Lower lobe of right lung (tissue), 2 donors: ENCODE data around the gene ZFHX3. TPM values are rescaled to one million over a fixed set of nuclear protein-coding genes. Genes with fewer than 3 reads are reported as not detected.
A peak's percentile ranks its signal among the peaks of the same experiment; 100 is the strongest.

Experiments used
- ATAC-seq, 2 donors: fragments of 200-7000 bp; cut with Tn5 transposase; one replicate each; pipeline ENCODE4 v1.9.1; 2020 to 2022; ENCODE audit warnings: mild to moderate bottlenecking in 2 of 2, moderate library complexity in 2 of 2
- DNase-seq: peaks from one replicate; pipeline ENCODE4 v3.0.0-alpha.2; 2020
- H3K27ac ChIP-seq: fragments of 200-600 bp; one replicate; pipeline ENCODE4 v1.8.0; 2022
- H3K27me3 ChIP-seq: fragments of 200-600 bp; one replicate; pipeline ENCODE4 v1.8.0; 2022; ENCODE audit warnings: low read depth
- H3K36me3 ChIP-seq: fragments of 200-600 bp; one replicate; pipeline ENCODE4 v1.8.0; 2022; ENCODE audit warnings: mild to moderate bottlenecking
- H3K4me1 ChIP-seq: fragments of 200-600 bp; one replicate; pipeline ENCODE4 v1.8.0; 2022
- H3K4me3 ChIP-seq: fragments of 200-600 bp; one replicate; pipeline ENCODE4 v1.8.0; 2022; ENCODE audit warnings: mild to moderate bottlenecking
- H3K9me3 ChIP-seq: fragments of 200-600 bp; one replicate; pipeline ENCODE4 v1.8.0; 2022
- intact Hi-C: fragments of 100-400 bp; cut with DNase I; formaldehyde crosslinking; loops from one replicate; pipeline ENCODE4 v1.11.0; 2022
- total RNA-seq: library from RNA; stranded (reverse); fragmentation: NEBNext Ultra II Directional; extraction: Animal tissue kit (Norgen Biotek cat#: 25700); gene quantifications from one replicate; pipeline ENCODE4 v1.2.1, GENCODE V29; 2021
- TF ChIP-seq, protein P1 (sequence below): fragments of 200-600 bp; IDR thresholded peaks from one replicate; pipeline ENCODE4 v1.8.0; 2022; ENCODE audit warnings: antibody characterized with exemption, mild to moderate bottlenecking
- donor health status: DM: no; HTN: yes; CAD: no; lungs with severe emphysema.

The ZFHX3 gene
- total RNA-seq, 1 donor from 2014 or later: 29.3 TPM

DNA sequence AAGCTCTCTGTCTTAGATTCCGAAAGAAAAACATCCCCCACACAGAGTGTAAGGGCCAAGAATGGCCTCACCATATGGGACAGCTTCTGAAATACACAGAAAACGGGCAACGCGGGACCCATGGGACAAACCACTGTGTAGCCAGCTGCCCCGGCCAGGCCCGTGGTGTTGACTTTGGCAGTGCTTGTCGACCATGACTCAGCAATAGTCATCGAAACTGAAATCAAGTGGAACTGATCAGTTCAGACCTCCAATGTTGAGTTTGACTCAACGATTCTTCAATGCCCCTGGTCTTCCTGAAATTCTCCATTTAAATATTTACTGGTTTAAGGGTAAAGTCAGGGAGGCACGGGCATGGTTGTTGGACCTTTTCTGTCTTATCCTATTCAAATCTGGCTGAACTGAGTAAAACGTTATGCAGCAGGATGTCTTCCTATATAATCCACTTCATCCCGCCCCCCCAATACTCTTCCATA lies 27.5 kb downstream of the ZFHX3 start:
- Histone ChIP-seq H3K9me3 (no peaks in the 10 kb centered on the region), H3K4me1 (peaks cover 50% of the 10 kb centered on the region), H3K4me3 (no peak overlapping the region), H3K36me3 (no peaks in the 10 kb centered on the region), H3K27ac (no peak overlapping the region), H3K27me3 (no peaks in the 10 kb centered on the region)
- no peak for ATAC-seq
- intact Hi-C loops: no loop called here
- DNase-seq: no peak
- TF ChIP-seq, protein P1, sequence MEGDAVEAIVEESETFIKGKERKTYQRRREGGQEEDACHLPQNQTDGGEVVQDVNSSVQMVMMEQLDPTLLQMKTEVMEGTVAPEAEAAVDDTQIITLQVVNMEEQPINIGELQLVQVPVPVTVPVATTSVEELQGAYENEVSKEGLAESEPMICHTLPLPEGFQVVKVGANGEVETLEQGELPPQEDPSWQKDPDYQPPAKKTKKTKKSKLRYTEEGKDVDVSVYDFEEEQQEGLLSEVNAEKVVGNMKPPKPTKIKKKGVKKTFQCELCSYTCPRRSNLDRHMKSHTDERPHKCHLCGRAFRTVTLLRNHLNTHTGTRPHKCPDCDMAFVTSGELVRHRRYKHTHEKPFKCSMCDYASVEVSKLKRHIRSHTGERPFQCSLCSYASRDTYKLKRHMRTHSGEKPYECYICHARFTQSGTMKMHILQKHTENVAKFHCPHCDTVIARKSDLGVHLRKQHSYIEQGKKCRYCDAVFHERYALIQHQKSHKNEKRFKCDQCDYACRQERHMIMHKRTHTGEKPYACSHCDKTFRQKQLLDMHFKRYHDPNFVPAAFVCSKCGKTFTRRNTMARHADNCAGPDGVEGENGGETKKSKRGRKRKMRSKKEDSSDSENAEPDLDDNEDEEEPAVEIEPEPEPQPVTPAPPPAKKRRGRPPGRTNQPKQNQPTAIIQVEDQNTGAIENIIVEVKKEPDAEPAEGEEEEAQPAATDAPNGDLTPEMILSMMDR: no peak

DNA sequence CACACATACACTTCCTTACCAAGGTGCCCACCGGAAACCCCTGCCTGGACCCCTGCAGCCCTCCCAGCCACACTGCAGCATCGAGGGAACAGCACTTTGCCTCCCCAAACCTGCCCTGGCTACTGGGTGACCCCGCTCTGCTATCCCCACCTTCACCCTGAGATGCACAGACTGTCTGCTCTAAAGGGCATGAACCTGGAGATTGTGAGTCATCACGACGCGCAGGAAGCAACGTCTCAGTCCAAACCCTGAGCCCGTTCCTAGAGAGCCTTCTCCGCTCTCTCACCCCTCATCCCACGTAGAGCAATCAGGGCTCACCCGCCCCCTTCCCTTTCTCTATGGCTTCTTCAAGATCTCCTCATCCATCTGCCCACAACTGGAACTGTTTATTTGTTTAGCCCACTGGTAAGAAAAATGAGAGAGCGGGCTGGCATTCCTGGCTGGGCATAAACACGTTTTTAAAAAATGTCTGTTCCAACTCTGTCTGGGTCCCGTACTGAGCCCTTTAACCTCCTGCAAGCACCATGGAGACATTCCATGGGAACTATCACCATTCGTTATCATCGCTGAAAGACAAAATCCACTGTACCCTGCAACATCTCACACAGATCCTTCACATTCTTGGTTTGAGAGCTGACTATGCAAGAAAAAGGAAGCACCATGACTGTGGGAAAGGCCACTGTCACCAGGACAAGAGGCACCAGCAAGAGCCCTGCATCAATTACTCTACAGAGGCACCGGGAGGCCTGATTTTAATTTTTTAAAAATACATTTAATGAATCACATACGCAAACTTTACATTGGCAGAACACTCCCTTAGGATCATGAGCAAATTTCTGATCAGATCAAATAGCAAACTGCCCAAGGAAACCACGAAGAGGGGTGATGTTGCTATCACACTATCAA lies 28.2 kb downstream of the ZFHX3 start:
- TF ChIP-seq, protein P1: no peak
- Histone ChIP-seq H3K36me3 (no peaks in the 10 kb centered on the region), H3K27ac (no peak overlapping the region), H3K4me3 (no peak overlapping the region), H3K4me1 (peaks cover 48% of the 10 kb centered on the region), H3K9me3 (no peaks in the 10 kb centered on the region), H3K27me3 (no peaks in the 10 kb centered on the region)
- no peak for DNase-seq
- intact Hi-C loops: no loop called here
- ATAC-seq: no peak

DNA sequence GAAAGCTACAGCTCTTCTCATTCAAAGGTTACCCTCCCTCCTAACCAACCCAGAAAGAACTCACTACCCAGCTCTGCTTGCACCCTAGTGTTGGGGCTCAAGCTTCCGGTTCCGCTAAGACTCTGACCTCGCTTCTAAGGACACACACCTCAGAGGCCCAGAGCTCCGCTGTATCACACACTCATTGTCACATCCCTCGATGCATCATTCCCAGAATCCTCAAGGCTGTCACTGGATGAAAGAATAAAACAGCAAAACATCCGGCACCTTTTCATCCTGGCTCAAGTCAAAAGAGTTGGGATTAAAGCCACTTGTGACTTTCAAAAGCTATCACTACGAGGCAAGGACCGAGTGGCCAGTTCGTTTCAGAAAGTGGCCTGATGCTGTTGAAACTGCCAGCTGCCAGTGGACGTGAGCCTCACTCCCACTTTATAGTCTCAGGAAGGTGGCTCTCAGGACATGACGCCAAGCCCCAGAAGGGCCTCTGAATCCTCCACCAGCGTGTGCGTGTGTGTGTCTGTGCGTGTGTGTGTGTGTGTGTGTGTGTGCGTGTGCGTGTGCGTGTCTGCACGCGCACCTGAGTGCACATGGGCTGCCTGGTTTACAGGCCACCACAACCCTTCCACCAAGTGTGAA lies 29.0 kb downstream of the ZFHX3 start:
- DNase-seq (no peak), ATAC-seq (no peak)
- H3K4me1 ChIP-seq: peaks cover 42% of the 10 kb centered on the region
- H3K9me3 ChIP-seq: no peaks in the 10 kb centered on the region
- intact Hi-C loops: no loop called here
- H3K27me3 ChIP-seq: no peaks in the 10 kb centered on the region
- TF ChIP-seq, protein P1: no peak
- no peak overlapping the region for H3K27ac ChIP-seq
- H3K4me3 ChIP-seq: no peak overlapping the region
- no peaks in the 10 kb centered on the region for H3K36me3 ChIP-seq

DNA sequence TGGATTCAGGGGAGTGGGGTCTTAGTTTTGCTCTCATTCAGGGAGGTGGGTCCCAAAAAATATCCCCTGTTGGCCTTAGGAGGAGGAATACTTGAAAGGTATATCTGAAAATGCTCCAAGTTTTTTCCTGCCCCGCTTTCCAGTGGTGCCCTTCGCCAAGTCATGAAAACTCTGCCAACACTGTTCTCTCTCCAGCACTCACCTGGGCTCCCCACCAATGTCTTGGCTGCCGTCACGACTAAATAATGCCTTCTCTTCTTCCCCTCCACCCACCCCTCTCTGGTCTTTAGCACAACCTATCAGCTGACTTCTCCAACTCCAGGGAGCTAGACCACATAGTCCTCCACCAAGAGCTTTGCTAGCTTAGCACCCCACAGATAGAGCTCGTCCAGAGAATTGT lies 30.6 kb downstream of the ZFHX3 start:
- no peak for ATAC-seq
- Histone ChIP-seq H3K9me3 (no peaks in the 10 kb centered on the region), H3K27me3 (no peaks in the 10 kb centered on the region), H3K27ac (no peak overlapping the region), H3K4me1 (peaks cover 37% of the 10 kb centered on the region), H3K4me3 (no peak overlapping the region), H3K36me3 (no peaks in the 10 kb centered on the region)
- TF ChIP-seq, protein P1: no peak
- intact Hi-C loops: no loop called here
- no peak for DNase-seq

DNA sequence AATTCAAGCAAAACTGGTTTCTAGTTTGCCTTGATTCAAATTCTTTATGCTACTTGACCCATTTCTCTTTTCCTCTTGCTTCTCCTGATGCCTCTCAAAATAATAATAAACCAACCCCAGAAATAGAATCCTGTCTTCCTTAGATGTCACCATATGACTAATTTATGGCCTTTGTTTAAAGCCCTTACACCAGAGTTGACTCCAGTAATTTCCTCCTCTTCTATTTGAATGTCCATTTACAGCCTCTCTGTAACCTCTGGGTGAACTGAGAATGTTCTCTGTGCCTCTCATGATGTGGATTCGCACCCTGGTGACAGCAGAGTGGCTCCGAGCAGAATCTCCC lies 31.5 kb downstream of the ZFHX3 start:
- H3K27ac ChIP-seq: peak overlapping the region; percentile 66
- H3K4me3 ChIP-seq: no peak overlapping the region
- H3K4me1 ChIP-seq: peaks cover 37% of the 10 kb centered on the region
- intact Hi-C loops: no loop called here
- no peak for DNase-seq
- no peaks in the 10 kb centered on the region for H3K9me3 ChIP-seq
- no peaks in the 10 kb centered on the region for H3K36me3 ChIP-seq
- ATAC-seq: no peak
- H3K27me3 ChIP-seq: no peaks in the 10 kb centered on the region
- TF ChIP-seq, protein P1: no peak
